ENCODE data around the gene ZZZ3. TPM values are rescaled to one million over a fixed set of nuclear protein-coding genes. Genes with fewer than 3 reads are reported as not detected.
"Not testable (repeated sequence)": the region's sequence is repeated elsewhere in the genome, so short reads cannot be mapped to it uniquely, and the experiment has no call there.

The ZZZ3 gene
- total RNA-seq, 2 experiments from 2014 or later, result 51.4 to 66.4 TPM

- Histone ChIP-seq H3K4me3 (ENCODE audit: low read depth, low read length, poor library complexity, severe bottlenecking) (no peak overlapping the region), H4K20me1 (ENCODE audit: insufficient read depth, low read length) (no peaks in the 10 kb centered on the region; the same call in none of the 2 replicates), H3K79me2 (ENCODE audit: insufficient read depth, low read depth, low read length) (peaks cover 95% of the 10 kb centered on the region), H3K27ac (ENCODE audit: low read depth, low read length, poor library complexity, severe bottlenecking) (no peak overlapping the region), H3K36me3 (ENCODE audit: insufficient read depth, low read length) (peaks cover 54% of the 10 kb centered on the region), H3K4me2 (ENCODE audit: low read length) (no peak overlapping the region), H3K9me2 (ENCODE audit: insufficient read depth, low read length) (no peaks in the 10 kb centered on the region), H3K9me3 (ENCODE audit: low read length) (peaks cover 38% of the 10 kb centered on the region; the same call in 1 of the 2 replicates), H3K4me1 (ENCODE audit: insufficient read depth, low read length, poor library complexity, severe bottlenecking) (peaks cover 10% of the 10 kb centered on the region), H2AFZ (ENCODE audit: low read length) (no peak overlapping the region)
- TF ChIP-seq CTCF (conservative IDR thresholded peaks at IDR 0.05; ENCODE audit: low read length), result no peak
- TF ChIP-seq EZH2phosphoT487 (IDR thresholded peaks at IDR 0.05; ENCODE audit: borderline replicate concordance, low read depth, low read length), result no peak
- intact Hi-C loops (cut with micrococcal nuclease; ENCODE audit: unreplicated experiment), result no loop called here
- CTCF ChIA-PET (ENCODE audit: unreplicated experiment), result no interaction called here
- POLR2A ChIA-PET, result interaction anchor here (0.7 kb wide), 1 partner anchor 69 kb away, joined by 3 read pairs; no protein-coding TSS in a partner anchor
- no TSS peak for BruUV-seq (replicated peaks)
- DNase-seq (ENCODE audit: low spot score), result no peak
These were observed 30.2 kb downstream of the ZZZ3 start for GRCh38 chr1:77652268-77652667.

DNA sequence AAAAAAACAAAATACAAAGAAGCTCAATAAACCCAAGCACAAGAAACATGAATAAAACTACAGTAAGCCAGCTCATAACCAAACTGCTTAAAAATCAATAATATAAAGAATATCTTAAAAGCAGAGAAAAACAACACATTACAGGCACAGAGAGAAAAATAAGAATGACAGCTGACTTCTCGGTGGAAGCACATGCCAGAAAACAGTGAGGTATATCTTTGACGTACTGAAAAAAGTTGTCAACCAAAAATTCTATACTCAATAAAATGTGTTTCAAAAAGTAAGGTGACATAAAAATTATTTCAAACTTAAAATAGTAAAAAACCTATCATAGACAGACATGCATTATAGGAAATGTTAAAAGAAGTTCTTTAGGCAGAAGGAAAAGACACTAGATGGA, 33.3 kb downstream of the ZZZ3 start:
- Histone ChIP-seq H3K79me2 (ENCODE audit: insufficient read depth, low read depth, low read length) (peaks cover 95% of the 10 kb centered on the region), H3K4me3 (ENCODE audit: low read depth, low read length, poor library complexity, severe bottlenecking) (no peak overlapping the region)

DNA sequence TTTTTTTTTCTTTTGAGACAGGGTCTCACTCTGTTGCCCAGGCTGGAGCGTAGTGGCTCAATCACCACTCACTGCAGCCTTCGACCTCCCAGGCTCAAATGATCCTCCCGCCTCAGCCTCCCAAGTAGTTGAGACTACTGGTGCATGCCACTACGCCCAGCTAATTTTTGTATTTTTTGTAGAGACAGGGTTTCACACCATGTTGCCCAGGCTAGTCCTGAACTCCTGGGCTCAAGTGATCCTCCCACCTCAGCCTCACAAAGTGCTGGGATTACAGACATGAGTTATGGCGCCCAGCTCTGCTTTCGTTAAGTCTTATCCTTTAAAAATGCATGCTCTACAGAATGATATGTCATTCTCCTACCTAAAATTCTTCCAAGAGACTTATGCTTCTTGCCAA, 36.2 kb downstream of the ZZZ3 start:
- DNase-seq (ENCODE audit: low spot score); H3K4me2 ChIP-seq (ENCODE audit: low read length); BruUV-seq (replicated peaks): not testable (repeated sequence)

More for the DNA sequence above, 33.3 kb downstream of the ZZZ3 start:
- POLR2A ChIA-PET, result interaction anchor here (0.6 to 1.6 kb wide), 5 partner anchors 10 to 209 kb away, joined by 3 to 5 read pairs (median 3); no protein-coding TSS in a partner anchor
- H3K27ac ChIP-seq (ENCODE audit: low read depth, low read length, poor library complexity, severe bottlenecking), result no peak overlapping the region
- H3K9me2 ChIP-seq (ENCODE audit: insufficient read depth, low read length), result no peaks in the 10 kb centered on the region
- intact Hi-C loops (cut with micrococcal nuclease; ENCODE audit: unreplicated experiment), result no loop called here
- peaks cover 38% of the 10 kb centered on the region; the same call in 1 of the 2 replicates for H3K9me3 ChIP-seq (ENCODE audit: low read length)
- no peak for DNase-seq (ENCODE audit: low spot score)
- H2AFZ ChIP-seq (ENCODE audit: low read length), result no peak overlapping the region
- H4K20me1 ChIP-seq (ENCODE audit: insufficient read depth, low read length), result no peaks in the 10 kb centered on the region; the same call in none of the 2 replicates
- CTCF ChIA-PET (ENCODE audit: unreplicated experiment), result no interaction called here
- no TSS peak for BruUV-seq (replicated peaks)
- no peak overlapping the region for H3K4me2 ChIP-seq (ENCODE audit: low read length)
- TF ChIP-seq EZH2phosphoT487 (IDR thresholded peaks at IDR 0.05; ENCODE audit: borderline replicate concordance, low read depth, low read length), result no peak
- no peak for TF ChIP-seq CTCF (conservative IDR thresholded peaks at IDR 0.05; ENCODE audit: low read length)
- H3K36me3 ChIP-seq (ENCODE audit: insufficient read depth, low read length), result peaks cover 82% of the 10 kb centered on the region
- H3K4me1 ChIP-seq (ENCODE audit: insufficient read depth, low read length, poor library complexity, severe bottlenecking), result peaks cover 10% of the 10 kb centered on the region

More for the DNA sequence above, 36.2 kb downstream of the ZZZ3 start:
- peaks cover 35% of the 10 kb centered on the region; the same call in 1 of the 2 replicates for H3K9me3 ChIP-seq (ENCODE audit: low read length)
- POLR2A ChIA-PET, result interaction anchor here (0.5 to 1.5 kb wide), 3 partner anchors 9 to 35 kb away, joined by 3 to 6 read pairs (median 4); no protein-coding TSS in a partner anchor
- intact Hi-C loops (cut with micrococcal nuclease; ENCODE audit: unreplicated experiment); H3K9me2 ChIP-seq (ENCODE audit: insufficient read depth, low read length); H3K4me3 ChIP-seq (ENCODE audit: low read depth, low read length, poor library complexity, severe bottlenecking); H3K4me1 ChIP-seq (ENCODE audit: insufficient read depth, low read length, poor library complexity, severe bottlenecking); H2AFZ ChIP-seq (ENCODE audit: low read length); CTCF ChIA-PET (ENCODE audit: unreplicated experiment); H4K20me1 ChIP-seq (ENCODE audit: insufficient read depth, low read length); H3K27ac ChIP-seq (ENCODE audit: low read depth, low read length, poor library complexity, severe bottlenecking): not testable (repeated sequence)
- peaks cover 76% of the 10 kb centered on the region for H3K36me3 ChIP-seq (ENCODE audit: insufficient read depth, low read length)
- peaks cover 98% of the 10 kb centered on the region for H3K79me2 ChIP-seq (ENCODE audit: insufficient read depth, low read depth, low read length)

Measured in OCI-LY7 (cell line).